K562 (cell line): ENCODE data around the gene C3AR1. TPM values are rescaled to one million over a fixed set of nuclear protein-coding genes. Genes with fewer than 3 reads are reported as not detected.

Experiments used
- BHLHE40 ChIP-seq: IDR thresholded peaks from 2 replicates; pipeline ENCODE4 v1.6.1; 2011; ENCODE audit warnings: low read length, improper control_type of control experiment
- CXXC5 ChIP-seq: fragments of 250-450 bp; sonication (Bioruptor Pico); IDR thresholded peaks from 2 replicates; pipeline ENCODE4 v1.8.0; 2022; ENCODE audit warnings: inconsistent platforms, mild to moderate bottlenecking, moderate library complexity
- ESRRA ChIP-seq: fragments of 450-650 bp; IDR thresholded peaks from 2 replicates; pipeline ENCODE4 v1.6.1; 2014; ENCODE audit warnings: low read depth, mild to moderate bottlenecking, moderate library complexity, borderline replicate concordance
- HMGN3 ChIP-seq: IDR thresholded peaks from 2 replicates; pipeline ENCODE4 v1.6.1; 2011; ENCODE audit warnings: borderline replicate concordance, low read depth, mild to moderate bottlenecking, mixed read lengths, low read length; ENCODE audit not compliant: insufficient read length; ENCODE audit errors: extremely low read depth
- NEUROD1 ChIP-seq: fragments of 150-350 bp; IDR thresholded peaks from 2 replicates; pipeline ENCODE4 v1.6.1; 2014; ENCODE audit warnings: borderline replicate concordance, low read length, low read depth; ENCODE audit not compliant: partially characterized antibody
- PML ChIP-seq: IDR thresholded peaks from 2 replicates; pipeline ENCODE4 v1.6.1; 2012; ENCODE audit warnings: low read length, inconsistent platforms
- POU5F1 ChIP-seq: fragments of 150-350 bp; IDR thresholded peaks from 2 replicates; pipeline ENCODE4 v1.6.1; 2014; ENCODE audit warnings: borderline replicate concordance, low read length, low read depth, mild to moderate bottlenecking; ENCODE audit not compliant: partially characterized antibody
- RBBP5 ChIP-seq: fragments of 200-600 bp; sonication (generic); IDR thresholded peaks from 2 replicates; pipeline ENCODE4 v1.6.1; 2012; ENCODE audit warnings: borderline replicate concordance, mild to moderate bottlenecking, low read length, control low read depth, inconsistent platforms; ENCODE audit not compliant: insufficient read depth, poor library complexity, severe bottlenecking
- RCOR1 ChIP-seq, 2 experiments: IDR thresholded peaks; 2 replicates each; pipeline ENCODE4 v1.6.1; 2012; ENCODE audit warnings: low read depth in 2 of 2, low read length in 2 of 2, borderline replicate concordance in 1 of 2, improper control_type of control experiment in 1 of 2
- YY1 ChIP-seq, 3 experiments: IDR thresholded peaks; 2 replicates each; pipeline ENCODE4 v1.6.1; 2011; ENCODE audit warnings: low read length in 2 of 3, mild to moderate bottlenecking in 2 of 3, moderate library complexity in 2 of 3, borderline replicate concordance in 1 of 3, control low read depth in 1 of 3, low read depth in 1 of 3; ENCODE audit not compliant: insufficient read depth in 3 of 3, insufficient replicate concordance in 2 of 3, control insufficient read depth in 1 of 3, insufficient read length in 1 of 3; ENCODE audit errors: extremely low read depth in 1 of 3
- polyA plus RNA-seq, 8 experiments: library from polyadenylated mRNA; depleted of rRNA in 4 of 8; stranded (reverse) in 5 of 8; unstranded in 3 of 8; fragments of >200 nt; fragmentation: Nextera tagmentation in 2 of 8; fragmentation: Illumina TruSeq in 1 of 8; extraction: Ambion mirVana in 2 of 8; extraction: Trizol in 1 of 8; gene quantifications; 2 replicates each; pipeline versions ENCODE4 v1.2.1 to v1.2.3, GENCODE V29; 2011 to 2014; ENCODE audit warnings: inconsistent platforms in 1 of 8, missing spikeins in 1 of 8
- total RNA-seq, 7 experiments: library from RNA; depleted of rRNA in 6 of 7; stranded (reverse); fragments of >200 nt in 6 of 7; fragmentation: Illumina TruSeq in 2 of 7; extraction: Trizol in 2 of 7; gene quantifications; 2 replicates each; pipeline versions ENCODE4 v1.2.1 to v1.2.3, GENCODE V29; 2011 to 2021; ENCODE audit warnings: low replicate concordance in 1 of 7
- TF ChIP-seq, protein P1 (sequence below): sonication (generic); formaldehyde crosslinking; IDR thresholded peaks from 2 replicates; pipeline ENCODE4 v1.8.0; 2023; ENCODE audit warnings: mild to moderate bottlenecking, missing genetic modification reagents
- TF ChIP-seq, protein P2 (sequence below): fragments of 250-450 bp; sonication (Bioruptor Pico); IDR thresholded peaks from 2 replicates; pipeline ENCODE4 v1.8.0; 2021; ENCODE audit warnings: moderate library complexity, mild to moderate bottlenecking, inconsistent platforms
- TF ChIP-seq, protein P3 (sequence below): sonication (generic); formaldehyde crosslinking; IDR thresholded peaks from 2 replicates; pipeline ENCODE4 v1.9.0; 2022; ENCODE audit warnings: mild to moderate bottlenecking, missing genetic modification reagents
- TF ChIP-seq, protein P4 (sequence below), 2 experiments: IDR thresholded peaks; 2 replicates each; pipeline ENCODE4 v1.6.1; 2011; ENCODE audit warnings: borderline replicate concordance in 1 of 2, control low read depth in 1 of 2, low read depth in 1 of 2, low read length in 1 of 2, mild to moderate bottlenecking in 1 of 2, mixed read lengths in 1 of 2, moderate library complexity in 1 of 2; ENCODE audit not compliant: insufficient read depth in 1 of 2, insufficient read length in 1 of 2, poor library complexity in 1 of 2, severe bottlenecking in 1 of 2; ENCODE audit errors: extremely low read depth in 1 of 2

Gene C3AR1
- total and polyA plus RNA-seq, 9 of the 15 experiments (the other 6 are each of a cell fraction or from before 2014, with no cell fraction given), result 2.2 to 12.9 (median 5.3) TPM

DNA sequence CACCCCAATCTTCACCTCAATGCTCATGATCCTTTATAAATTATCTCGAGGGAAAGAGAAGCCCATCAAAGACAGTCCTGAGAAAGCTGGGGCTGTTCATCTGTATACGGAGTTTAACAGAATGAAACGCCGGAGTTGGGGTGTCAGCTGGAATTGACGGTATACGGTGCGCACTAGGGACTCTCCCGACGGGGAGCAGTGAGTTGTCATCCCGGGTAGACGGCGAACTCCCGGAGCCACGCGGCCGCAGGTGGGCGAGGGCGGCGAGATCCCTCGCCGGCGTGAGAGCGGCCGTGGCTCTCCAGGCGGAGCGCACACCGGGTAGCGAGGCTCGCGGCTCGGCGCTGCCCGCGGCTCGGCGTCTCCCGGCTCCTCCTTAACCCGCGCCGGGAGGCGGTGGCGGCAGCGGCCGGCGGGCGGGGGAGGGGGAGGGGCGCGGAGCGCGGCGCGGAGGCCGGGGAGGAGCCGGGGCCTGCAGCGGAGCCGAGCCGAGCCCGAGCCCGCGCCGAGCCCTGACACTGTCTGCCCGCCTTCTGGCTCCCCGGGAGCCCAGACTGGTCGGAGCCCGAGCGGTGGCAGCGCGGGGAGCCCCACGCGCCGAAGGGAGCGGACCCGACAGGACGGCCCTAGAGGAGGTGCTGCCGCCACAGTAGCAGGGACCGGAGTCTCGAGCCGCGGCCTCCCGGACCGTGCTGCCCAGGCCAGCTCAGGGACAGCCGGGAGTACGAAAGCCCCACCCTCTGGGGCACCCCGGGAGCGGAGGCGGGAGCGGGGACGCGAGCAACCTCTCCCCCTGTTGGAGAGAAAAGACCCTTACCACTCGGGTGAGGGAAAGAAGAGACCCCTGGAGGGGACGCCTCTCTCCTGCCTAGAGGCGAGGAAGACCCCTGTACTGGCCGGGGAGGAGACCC lies 33.7 kb downstream of the C3AR1 start, which contains the start of gene FOXJ2 (continued):
- TF ChIP-seq, protein P1, sequence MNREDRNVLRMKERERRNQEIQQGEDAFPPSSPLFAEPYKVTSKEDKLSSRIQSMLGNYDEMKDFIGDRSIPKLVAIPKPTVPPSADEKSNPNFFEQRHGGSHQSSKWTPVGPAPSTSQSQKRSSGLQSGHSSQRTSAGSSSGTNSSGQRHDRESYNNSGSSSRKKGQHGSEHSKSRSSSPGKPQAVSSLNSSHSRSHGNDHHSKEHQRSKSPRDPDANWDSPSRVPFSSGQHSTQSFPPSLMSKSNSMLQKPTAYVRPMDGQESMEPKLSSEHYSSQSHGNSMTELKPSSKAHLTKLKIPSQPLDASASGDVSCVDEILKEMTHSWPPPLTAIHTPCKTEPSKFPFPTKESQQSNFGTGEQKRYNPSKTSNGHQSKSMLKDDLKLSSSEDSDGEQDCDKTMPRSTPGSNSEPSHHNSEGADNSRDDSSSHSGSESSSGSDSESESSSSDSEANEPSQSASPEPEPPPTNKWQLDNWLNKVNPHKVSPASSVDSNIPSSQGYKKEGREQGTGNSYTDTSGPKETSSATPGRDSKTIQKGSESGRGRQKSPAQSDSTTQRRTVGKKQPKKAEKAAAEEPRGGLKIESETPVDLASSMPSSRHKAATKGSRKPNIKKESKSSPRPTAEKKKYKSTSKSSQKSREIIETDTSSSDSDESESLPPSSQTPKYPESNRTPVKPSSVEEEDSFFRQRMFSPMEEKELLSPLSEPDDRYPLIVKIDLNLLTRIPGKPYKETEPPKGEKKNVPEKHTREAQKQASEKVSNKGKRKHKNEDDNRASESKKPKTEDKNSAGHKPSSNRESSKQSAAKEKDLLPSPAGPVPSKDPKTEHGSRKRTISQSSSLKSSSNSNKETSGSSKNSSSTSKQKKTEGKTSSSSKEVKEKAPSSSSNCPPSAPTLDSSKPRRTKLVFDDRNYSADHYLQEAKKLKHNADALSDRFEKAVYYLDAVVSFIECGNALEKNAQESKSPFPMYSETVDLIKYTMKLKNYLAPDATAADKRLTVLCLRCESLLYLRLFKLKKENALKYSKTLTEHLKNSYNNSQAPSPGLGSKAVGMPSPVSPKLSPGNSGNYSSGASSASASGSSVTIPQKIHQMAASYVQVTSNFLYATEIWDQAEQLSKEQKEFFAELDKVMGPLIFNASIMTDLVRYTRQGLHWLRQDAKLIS (CRISPR knock-in tag), result 0 out of 2 replicates have a peak, but pooled peaks have one; percentile 22
- TF ChIP-seq CXXC5 (CRISPR knock-in tag) (peak; percentile 52), POU5F1 (no peak), BHLHE40 (no peak), NEUROD1 (peak; percentile 44), RCOR1 (IDR thresholded peaks at IDR 0.05; ENCODE audit: borderline replicate concordance in 1 of 2, low read depth in 2 of 2, low read length in 2 of 2) (0 out of 4 replicates have a peak, but pooled peaks of 1 of the 2 experiments have one; percentile 2), PML (peak; percentile 49; the same call in 1 of the 2 replicates), ESRRA (peak; percentile 29; the same call in 1 of the 2 replicates), RBBP5 (peak; percentile 80), HMGN3 (peak; percentile 44), YY1 (IDR thresholded peaks at IDR 0.05; ENCODE audit: borderline replicate concordance in 1 of 3, control insufficient read depth in 1 of 3, extremely low read depth in 1 of 3, insufficient read depth in 3 of 3, insufficient read length in 1 of 3, insufficient replicate concordance in 2 of 3, low read depth in 1 of 3, low read length in 2 of 3) (peak in 2 of 3 experiments; percentile 16 to 24)
- TF ChIP-seq, protein P2, sequence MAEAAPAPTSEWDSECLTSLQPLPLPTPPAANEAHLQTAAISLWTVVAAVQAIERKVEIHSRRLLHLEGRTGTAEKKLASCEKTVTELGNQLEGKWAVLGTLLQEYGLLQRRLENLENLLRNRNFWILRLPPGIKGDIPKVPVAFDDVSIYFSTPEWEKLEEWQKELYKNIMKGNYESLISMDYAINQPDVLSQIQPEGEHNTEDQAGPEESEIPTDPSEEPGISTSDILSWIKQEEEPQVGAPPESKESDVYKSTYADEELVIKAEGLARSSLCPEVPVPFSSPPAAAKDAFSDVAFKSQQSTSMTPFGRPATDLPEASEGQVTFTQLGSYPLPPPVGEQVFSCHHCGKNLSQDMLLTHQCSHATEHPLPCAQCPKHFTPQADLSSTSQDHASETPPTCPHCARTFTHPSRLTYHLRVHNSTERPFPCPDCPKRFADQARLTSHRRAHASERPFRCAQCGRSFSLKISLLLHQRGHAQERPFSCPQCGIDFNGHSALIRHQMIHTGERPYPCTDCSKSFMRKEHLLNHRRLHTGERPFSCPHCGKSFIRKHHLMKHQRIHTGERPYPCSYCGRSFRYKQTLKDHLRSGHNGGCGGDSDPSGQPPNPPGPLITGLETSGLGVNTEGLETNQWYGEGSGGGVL, result no peak
- TF ChIP-seq, protein P3, sequence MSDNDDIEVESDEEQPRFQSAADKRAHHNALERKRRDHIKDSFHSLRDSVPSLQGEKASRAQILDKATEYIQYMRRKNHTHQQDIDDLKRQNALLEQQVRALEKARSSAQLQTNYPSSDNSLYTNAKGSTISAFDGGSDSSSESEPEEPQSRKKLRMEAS (CRISPR knock-in tag), result 0 out of 2 replicates have a peak, but pooled peaks have one; percentile 2
- TF ChIP-seq, protein P4, sequence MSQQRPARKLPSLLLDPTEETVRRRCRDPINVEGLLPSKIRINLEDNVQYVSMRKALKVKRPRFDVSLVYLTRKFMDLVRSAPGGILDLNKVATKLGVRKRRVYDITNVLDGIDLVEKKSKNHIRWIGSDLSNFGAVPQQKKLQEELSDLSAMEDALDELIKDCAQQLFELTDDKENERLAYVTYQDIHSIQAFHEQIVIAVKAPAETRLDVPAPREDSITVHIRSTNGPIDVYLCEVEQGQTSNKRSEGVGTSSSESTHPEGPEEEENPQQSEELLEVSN (IDR thresholded peaks at IDR 0.05; ENCODE audit: borderline replicate concordance in 1 of 2, extremely low read depth in 1 of 2, insufficient read depth in 1 of 2, insufficient read length in 1 of 2, low read depth in 1 of 2, low read length in 1 of 2, poor library complexity in 1 of 2, severe bottlenecking in 1 of 2), result peak; percentile 22 to 72
